Measurements from ENCODE around the gene SLC45A1.

- no peak for TF ChIP-seq CTCF (IDR thresholded peaks at IDR 0.05)
- TF ChIP-seq POLR2A (IDR thresholded peaks at IDR 0.05): no peak
Observed at GRCh38 chr1:8374356-8374755, 56.4 kb downstream of the SLC45A1 start.

Measured in lower leg skin (tissue), 3 donors.